NCI-H82 treated with DMSO at 0.1 percent for 48 hours (cell line): ENCODE data around the gene CASQ1.

Experiments used
- DNase-seq: peaks from one replicate; lab custom pipeline; 2025; ENCODE audit not compliant: unreplicated experiment; lab: John Stamatoyannopoulos, UW

CASQ1 gene

GRCh38 chr1:160204526-160205241, 14.3 kb downstream of the CASQ1 start:
- DNase-seq: no peak

- peak; percentile 36 for DNase-seq
Measured at GRCh38 chr1:160205242-160206035, 15.1 kb downstream of the CASQ1 start, which contains the start of gene PEA15. TSS of gene PEA15 (plus strand) at chr1:160205384. CDS start at chr1:160211545, 6,161 bp downstream.

GRCh38 chr1:160206036-160206389, 15.6 kb downstream of the CASQ1 start:
- DNase-seq: no peak

- no peak for DNase-seq
Measured at GRCh38 chr1:160206421-160207117, 16.2 kb downstream of the CASQ1 start.

- no peak for DNase-seq
Measured at GRCh38 chr1:160207118-160207650, 16.8 kb downstream of the CASQ1 start.

GRCh38 chr1:160207771-160208556, 17.6 kb downstream of the CASQ1 start:
- no peak for DNase-seq

GRCh38 chr1:160208557-160209320, 18.4 kb downstream of the CASQ1 start:
- DNase-seq: no peak

- DNase-seq: peak; percentile 44
Measured at GRCh38 chr1:160209321-160210046, 19.1 kb downstream of the CASQ1 start.

- DNase-seq: no peak
Measured at GRCh38 chr1:160210561-160210960, 20.2 kb downstream of the CASQ1 start.

- DNase-seq: no peak
Measured at GRCh38 chr1:160211046-160211790, 20.8 kb downstream of the CASQ1 start.

- DNase-seq: no peak
Measured at GRCh38 chr1:160214481-160215140, 24.2 kb downstream of the CASQ1 start.

GRCh38 chr1:160216301-160216700, 25.9 kb downstream of the CASQ1 start:
- no peak for DNase-seq

GRCh38 chr1:160217481-160218051, 27.2 kb downstream of the CASQ1 start:
- DNase-seq: no peak

GRCh38 chr1:160219062-160219929, 28.9 kb downstream of the CASQ1 start:
- no peak for DNase-seq

- no peak for DNase-seq
Measured at GRCh38 chr1:160220301-160220700, 29.9 kb downstream of the CASQ1 start.

GRCh38 chr1:160221089-160221488, 30.7 kb downstream of the CASQ1 start:
- no peak for DNase-seq

- DNase-seq: no peak
Measured at GRCh38 chr1:160222546-160222945, 32.2 kb downstream of the CASQ1 start.
